H1 (cell line): ENCODE data around the gene SYTL1. TPM values are rescaled to one million over a fixed set of nuclear protein-coding genes. Genes with fewer than 3 reads are reported as not detected.

ENCODE experiments used
- CTCF ChIA-PET: fragments of 300-600 bp; sonication (Branson Sonifier 250); formaldehyde crosslinking; loops from one replicate; lab custom pipeline; 2021; ENCODE audit not compliant: partially characterized antibody; lab: Charles Lee
- POLR2A ChIA-PET: fragments of 300-600 bp; sonication (Branson Sonifier 250); formaldehyde crosslinking; loops from one replicate; lab custom pipeline; 2021; ENCODE audit warnings: inconsistent platforms; ENCODE audit not compliant: partially characterized antibody; lab: Charles Lee
- DNase-seq, 2 experiments: peaks; one replicate each; pipeline versions ENCODE4 v3.0.0 to v3.0.0-alpha.2; 2010 to 2022; ENCODE audit warnings: low spot score in 2 of 2, low read depth in 1 of 2, mixed read lengths in 1 of 2
- FAIRE-seq: peaks from 2 replicates; lab custom pipeline; 2011; peaks lifted over from hg19 to GRCh38; lab: Jason Lieb, UNC
- H2AFZ ChIP-seq: 2 replicates; pipeline ENCODE4 v1.8.1; 2012; ENCODE audit warnings: low read length, inconsistent platforms
- H2AK5ac ChIP-seq: 2 replicates; pipeline ENCODE4 v1.6.1; 2013; ENCODE audit warnings: low read depth, low read length
- H2BK120ac ChIP-seq: replicated peaks from 2 replicates; pipeline ENCODE3; 2013; ENCODE audit warnings: low read depth, low read length, inconsistent platforms
- H2BK12ac ChIP-seq: 2 replicates; pipeline ENCODE4 v1.6.1; 2013; ENCODE audit warnings: low read depth, low read length
- H2BK15ac ChIP-seq: 2 replicates; pipeline ENCODE4 v1.6.1; 2013; ENCODE audit warnings: low read length
- H2BK20ac ChIP-seq: 2 replicates; pipeline ENCODE4 v1.6.1; 2013; ENCODE audit warnings: low read length
- H2BK5ac ChIP-seq: 2 replicates; pipeline ENCODE4 v1.6.1; 2013; ENCODE audit warnings: low read depth, low read length
- H3K14ac ChIP-seq: 2 replicates; pipeline ENCODE4 v1.6.1; 2013; ENCODE audit warnings: inconsistent platforms; ENCODE audit not compliant: insufficient read length
- H3K18ac ChIP-seq: 2 replicates; pipeline ENCODE4 v1.6.1; 2013; ENCODE audit warnings: low read length; ENCODE audit errors: extremely low read depth
- H3K23ac ChIP-seq: 2 replicates; pipeline ENCODE4 v1.6.1; 2013; ENCODE audit warnings: inconsistent platforms; ENCODE audit not compliant: insufficient read length
- H3K23me2 ChIP-seq: 2 replicates; pipeline ENCODE4 v1.6.1; 2013; ENCODE audit warnings: low read depth, low read length
- H3K27ac ChIP-seq: 2 replicates; pipeline ENCODE4 v1.6.1; 2011; ENCODE audit warnings: low read depth, low read length, inconsistent platforms
- H3K27me3 ChIP-seq, 4 experiments: replicated peaks in 1 of 4; 1 replicate in 1 of 4; 2 replicates in 3 of 4; pipeline versions ENCODE4 v1.6.1 to v1.8.1; 2011 to 2013; ENCODE audit warnings: low read length in 3 of 4, mild to moderate bottlenecking in 3 of 4, inconsistent platforms in 2 of 4, mixed read lengths in 2 of 4, moderate library complexity in 1 of 4; ENCODE audit not compliant: control insufficient read depth in 3 of 4, insufficient read depth in 3 of 4; ENCODE audit errors: extremely low read depth in 1 of 4
- H3K36me3 ChIP-seq, 4 experiments: 2 replicates each; pipeline versions ENCODE4 v1.6.1 to v1.8.1; 2011 to 2013; ENCODE audit warnings: mild to moderate bottlenecking in 4 of 4, low read length in 3 of 4, moderate library complexity in 2 of 4, control low read depth in 1 of 4, inconsistent platforms in 1 of 4; ENCODE audit not compliant: insufficient read depth in 4 of 4, control insufficient read depth in 2 of 4
- H3K4ac ChIP-seq: replicated peaks from 2 replicates; pipeline ENCODE3; 2013; ENCODE audit warnings: low read length, low read depth, mixed read lengths, inconsistent platforms; ENCODE audit not compliant: insufficient read length
- H3K4me1 ChIP-seq, 4 experiments: replicated peaks in 1 of 4; 1 replicate in 1 of 4; 2 replicates in 3 of 4; pipeline versions ENCODE4 v1.6.1 to v1.8.1; 2011 to 2013; ENCODE audit warnings: low read length in 3 of 4, inconsistent platforms in 2 of 4, mixed read lengths in 1 of 4; ENCODE audit not compliant: insufficient read depth in 4 of 4, control insufficient read depth in 3 of 4
- H3K4me2 ChIP-seq, 2 experiments: 2 replicates each; pipeline versions ENCODE4 v1.6.1 to v1.8.1; 2011 to 2013; ENCODE audit warnings: low read depth in 2 of 2, low read length in 2 of 2, control low read depth in 1 of 2, inconsistent platforms in 1 of 2, mild to moderate bottlenecking in 1 of 2; ENCODE audit not compliant: insufficient read depth in 1 of 2
- H3K4me3 ChIP-seq, 4 experiments: fragments of 200-600, 300-600 bp in 1 of 4; sonication (generic), shearing (Covaris generic), sonication (Bioruptor Twin) in 1 of 4; 2 replicates each; pipeline versions ENCODE4 v1.5.1 to v1.8.1; 2011 to 2016; ENCODE audit warnings: low read length in 4 of 4, low read depth in 3 of 4, control low read depth in 2 of 4, inconsistent platforms in 2 of 4, mild to moderate bottlenecking in 2 of 4, mixed read lengths in 1 of 4, moderate library complexity in 1 of 4; ENCODE audit not compliant: insufficient read depth in 2 of 4; ENCODE audit errors: extremely low read depth in 1 of 4
- H3K56ac ChIP-seq: replicated peaks from 2 replicates; pipeline ENCODE3; 2013; ENCODE audit warnings: low read depth, mild to moderate bottlenecking, mixed read lengths, low read length, inconsistent platforms; ENCODE audit not compliant: insufficient read length
- H3K79me1 ChIP-seq: 2 replicates; pipeline ENCODE4 v1.6.1; 2013; ENCODE audit warnings: low read depth, low read length, control low read depth
- H3K79me2 ChIP-seq, 2 experiments: 2 replicates each; pipeline versions ENCODE4 v1.6.1 to v1.8.1; 2012 to 2013; ENCODE audit warnings: low read length in 2 of 2, mild to moderate bottlenecking in 2 of 2, inconsistent platforms in 1 of 2; ENCODE audit not compliant: insufficient read depth in 2 of 2, control insufficient read depth in 1 of 2
- H3K9ac ChIP-seq, 4 experiments: replicated peaks in 1 of 4; 1 replicate in 1 of 4; 2 replicates in 3 of 4; pipeline versions ENCODE4 v1.6.1 to v1.8.1; 2011 to 2013; ENCODE audit warnings: low read depth in 3 of 4, low read length in 3 of 4, control low read depth in 2 of 4, mild to moderate bottlenecking in 2 of 4, moderate library complexity in 2 of 4, inconsistent platforms in 1 of 4; ENCODE audit errors: extremely low read depth in 1 of 4
- H3K9me3 ChIP-seq, 2 experiments: 2 replicates each; pipeline versions ENCODE4 v1.6.1 to v1.8.1; 2012 to 2013; ENCODE audit warnings: mild to moderate bottlenecking in 2 of 2, moderate library complexity in 2 of 2, control low read depth in 1 of 2, inconsistent platforms in 1 of 2, low read depth in 1 of 2, low read length in 1 of 2, mixed read lengths in 1 of 2; ENCODE audit not compliant: insufficient read depth in 2 of 2
- H4K20me1 ChIP-seq, 2 experiments: replicated peaks in 1 of 2; 2 replicates each; pipeline versions ENCODE3 to v1.8.1; 2011 to 2013; ENCODE audit warnings: inconsistent platforms in 2 of 2, low read length in 2 of 2, mild to moderate bottlenecking in 1 of 2; ENCODE audit not compliant: insufficient read depth in 2 of 2, control insufficient read depth in 1 of 2
- H4K5ac ChIP-seq: 2 replicates; pipeline ENCODE4 v1.6.1; 2013; ENCODE audit warnings: low read length, low read depth, mixed read lengths, inconsistent platforms; ENCODE audit not compliant: insufficient read length
- H4K8ac ChIP-seq: 2 replicates; pipeline ENCODE4 v1.8.0; 2013; ENCODE audit warnings: mild to moderate bottlenecking, moderate library complexity, low read length, inconsistent platforms; ENCODE audit not compliant: insufficient read depth; ENCODE audit errors: extremely low read depth
- H4K91ac ChIP-seq: replicated peaks from 2 replicates; pipeline ENCODE3; 2013; ENCODE audit warnings: low read length, mixed read lengths, inconsistent platforms; ENCODE audit not compliant: insufficient read length
- CTCF ChIP-seq, 3 experiments: IDR thresholded peaks; 1 replicate in 2 of 3; 2 replicates in 1 of 3; pipeline versions ENCODE4 v1.5.1 to v1.6.1; 2011; ENCODE audit warnings: low read length in 3 of 3, mild to moderate bottlenecking in 3 of 3, inconsistent platforms in 2 of 3, low read depth in 1 of 3, moderate library complexity in 1 of 3; ENCODE audit not compliant: insufficient read depth in 1 of 3; ENCODE audit errors: control extremely low read depth in 1 of 3
- POLR2A ChIP-seq, 2 experiments: IDR thresholded peaks; 1 replicate in 1 of 2; 2 replicates in 1 of 2; pipeline ENCODE4 v1.6.1; 2011; ENCODE audit warnings: low read depth in 2 of 2, low read length in 2 of 2, mild to moderate bottlenecking in 2 of 2; ENCODE audit errors: control extremely low read depth in 1 of 2
- RAD21 ChIP-seq, 2 experiments: IDR thresholded peaks in 1 of 2; conservative IDR thresholded peaks in 1 of 2; 2 replicates each; pipeline ENCODE4 v1.6.1; 2011; ENCODE audit warnings: low read depth in 2 of 2, low read length in 2 of 2, improper control_type of control experiment in 1 of 2, inconsistent platforms in 1 of 2, mild to moderate bottlenecking in 1 of 2, moderate library complexity in 1 of 2
- SIN3A ChIP-seq, 2 experiments: IDR thresholded peaks in 1 of 2; conservative IDR thresholded peaks in 1 of 2; 2 replicates each; pipeline ENCODE4 v1.6.1; 2011 to 2012; ENCODE audit warnings: low read length in 2 of 2, improper control_type of control experiment in 1 of 2, low read depth in 1 of 2, mild to moderate bottlenecking in 1 of 2
- WGBS, 2 experiments: shearing (Covaris generic) in 1 of 2; methylation state at CpG; one replicate each; pipeline versions ENCODE4 v1.1.6 to v1.1.7; 2013 to 2015; ENCODE audit warnings: low lambda C conversion rate in 2 of 2, mixed read lengths in 2 of 2, inconsistent platforms in 1 of 2, low coverage in 1 of 2, missing lambda C conversion rate in 1 of 2; ENCODE audit not compliant: insufficient replicate concordance in 2 of 2, insufficient coverage in 1 of 2, insufficient read length in 1 of 2; ENCODE audit errors: extremely low coverage in 1 of 2, missing lambda C conversion rate in 1 of 2; 5-methylcytosine and 5-hydroxymethylcytosine counted together
- polyA plus RNA-seq, 7 experiments: library from polyadenylated mRNA; depleted of rRNA in 3 of 7; stranded (reverse) in 5 of 7; unstranded in 2 of 7; fragments of >200 nt in 5 of 7; fragments of 200-250 nt in 2 of 7; gene quantifications; 1 replicate in 5 of 7; 2 replicates in 1 of 7; 4 replicates in 1 of 7; pipeline versions ENCODE4 v1.2.1 to v1.2.3, GENCODE V29; 2011 to 2013; ENCODE audit warnings: missing spikeins in 2 of 7, mixed read lengths in 2 of 7
- total RNA-seq: library from RNA; stranded (reverse); fragmentation: NEBNext Ultra II Directional; extraction: Animal tissue kit (Norgen Biotek cat#: 25700); gene quantifications from 2 replicates; pipeline ENCODE4 v1.2.1, GENCODE V29; 2021

The SYTL1 gene
- total and polyA plus RNA-seq, 2 of the 8 experiments (the other 6 are each of a cell fraction or from before 2014, with no cell fraction given), result 6.4 to 19.5 TPM

DNA sequence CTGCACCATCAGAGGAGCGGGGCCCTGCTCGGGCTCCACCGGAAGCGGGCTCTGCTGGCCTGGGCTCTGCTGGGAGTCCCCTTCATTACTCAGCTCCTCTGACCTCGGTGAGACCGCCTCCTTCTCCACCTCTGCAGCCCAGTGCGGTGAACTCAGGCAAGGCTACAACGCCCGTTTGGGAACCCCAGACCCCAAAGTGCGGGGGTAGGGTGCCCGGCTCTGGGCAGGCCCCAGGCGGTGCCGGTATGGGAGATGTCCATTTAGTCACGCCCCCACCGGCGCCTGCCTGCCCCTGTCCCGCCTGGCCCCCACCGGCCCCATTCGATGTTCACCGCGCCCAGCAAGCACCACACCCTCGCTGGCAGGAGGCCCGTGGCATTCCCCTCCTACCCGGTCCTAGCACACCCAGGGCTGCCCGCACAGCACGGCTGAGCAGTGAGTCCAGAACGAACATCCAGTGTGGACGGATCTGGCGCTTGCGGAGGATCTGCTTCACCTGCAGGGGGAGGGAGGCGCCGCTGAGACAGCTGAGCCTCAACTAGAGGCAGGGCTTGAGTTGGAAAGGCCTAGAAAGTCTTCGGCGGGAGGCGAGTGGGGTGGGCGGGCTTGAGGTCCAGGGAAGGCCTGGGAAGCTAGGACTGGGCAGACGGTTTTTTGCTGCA lies 14.9 kb downstream of the SYTL1 start:
- Histone ChIP-seq H4K91ac (peak overlapping the region; percentile 0), H3K4me1 (peaks cover 0 to 14% (median 7%) of the 10 kb centered on the region in 4 experiments; a peak in 6 of 7 replicates), H2BK5ac (no peak overlapping the region), H3K27me3 (peaks cover 12 to 43% (median 35%) of the 10 kb centered on the region in 4 experiments), H3K4me3 (no peak overlapping the region), H3K9ac (no peak overlapping the region), H3K23me2 (peaks cover 14% of the 10 kb centered on the region), H3K18ac (no peak overlapping the region), H4K8ac (no peak overlapping the region), H3K4ac (no peak overlapping the region), H3K36me3 (no peaks in the 10 kb centered on the region), H3K79me1 (no peaks in the 10 kb centered on the region), H2BK12ac (peak overlapping the region; percentile 84; the same call in 1 of the 2 replicates), H4K5ac (no peak overlapping the region), H3K56ac (no peak overlapping the region), H4K20me1 (peaks cover 0 to 12% of the 10 kb centered on the region in 2 experiments), H2BK20ac (no peak overlapping the region; the same call in 1 of the 2 replicates), H2BK120ac (no peak overlapping the region), H3K14ac (no peak overlapping the region), H3K9me3 (no peaks in the 10 kb centered on the region), H3K4me2 (peak overlapping the region in 1 of 2 experiments; percentile 62; a peak in 1 of 4 replicates), H2AFZ (no peak overlapping the region), H2BK15ac (no peak overlapping the region), H2AK5ac (no peak overlapping the region), H3K23ac (no peak overlapping the region), H3K27ac (no peak overlapping the region), H3K79me2 (no peaks in the 10 kb centered on the region)
- DNase-seq, result no peak
- FAIRE-seq, result no peak
- CTCF ChIA-PET, result interaction anchor here (0.8 to 28.8 kb wide), 35 partner anchors 8 to 319 kb away, joined by 3 to 625 read pairs (median 6); partner anchors contain the start of genes CD164L2, FCN3, GPR3 and MAP3K6
- POLR2A ChIA-PET, result interaction anchor here (0.7 to 10.9 kb wide), 9 partner anchors 4 to 248 kb away, joined by 3 to 101 read pairs (median 5); partner anchors contain the start of genes AHDC1 and MAP3K6
- WGBS, 2 experiments, result 77% methylated on average over 26 of the region's 37 CpGs; no CpG with 5 or more reads in 1 of the 2 experiments
- TF ChIP-seq RAD21 (IDR thresholded peaks at IDR 0.05 in 1 of 2, conservative IDR thresholded peaks at IDR 0.05 in 1 of 2; ENCODE audit: low read depth in 2 of 2, low read length in 2 of 2) (peak in 1 of 2 experiments; percentile 21; a peak in 2 of 4 replicates), POLR2A (IDR thresholded peaks at IDR 0.05; ENCODE audit: control extremely low read depth in 1 of 2, low read depth in 2 of 2, low read length in 2 of 2) (no peak), SIN3A (conservative IDR thresholded peaks at IDR 0.05 in 1 of 2, IDR thresholded peaks at IDR 0.05 in 1 of 2; ENCODE audit: low read depth in 1 of 2, low read length in 2 of 2) (no peak), CTCF (IDR thresholded peaks at IDR 0.05; ENCODE audit: control extremely low read depth in 1 of 3, insufficient read depth in 1 of 3, low read depth in 1 of 3, low read length in 3 of 3) (peak in 2 of 3 experiments; percentile 35 to 43; a peak in 3 of 4 replicates)
